ENCODE results near the gene ABHD17A. TPM values are rescaled to one million over a fixed set of nuclear protein-coding genes. Genes with fewer than 3 reads are reported as not detected.
"Not testable (repeated sequence)": the region's sequence is repeated elsewhere in the genome, so short reads cannot be mapped to it uniquely, and the experiment has no call there.

The ABHD17A gene
- polyA plus RNA-seq, 1 experiment = 48.8 TPM

GRCh38 chr19:1880611-1881392 is 4.5 kb downstream of the ABHD17A start:
- H3K4me3 ChIP-seq (ENCODE audit: low read depth, low read length) = no peak overlapping the region
- H3K27me3 ChIP-seq (ENCODE audit: control insufficient read depth, insufficient read depth, low read length) = no peaks in the 10 kb centered on the region
- CTCF ChIA-PET = no interaction called here
- peaks cover 5% of the 10 kb centered on the region; the same call in 1 of the 2 replicates for H3K36me3 ChIP-seq (ENCODE audit: control insufficient read depth, insufficient read depth, low read length)
- DNase-seq (ENCODE audit: low read depth) = no peak
- POLR2A ChIA-PET = no interaction called here
- no peak for TF ChIP-seq CTCF (IDR thresholded peaks at IDR 0.05; ENCODE audit: insufficient read depth, low read depth, low read length)

GRCh38 chr19:1879982-1880381 is 5.3 kb downstream of the ABHD17A start:
- CTCF ChIA-PET; H3K36me3 ChIP-seq (ENCODE audit: control insufficient read depth, insufficient read depth, low read length); POLR2A ChIA-PET; H3K4me3 ChIP-seq (ENCODE audit: low read depth, low read length); H3K27me3 ChIP-seq (ENCODE audit: control insufficient read depth, insufficient read depth, low read length); DNase-seq (ENCODE audit: low read depth): not testable (repeated sequence)

DNA sequence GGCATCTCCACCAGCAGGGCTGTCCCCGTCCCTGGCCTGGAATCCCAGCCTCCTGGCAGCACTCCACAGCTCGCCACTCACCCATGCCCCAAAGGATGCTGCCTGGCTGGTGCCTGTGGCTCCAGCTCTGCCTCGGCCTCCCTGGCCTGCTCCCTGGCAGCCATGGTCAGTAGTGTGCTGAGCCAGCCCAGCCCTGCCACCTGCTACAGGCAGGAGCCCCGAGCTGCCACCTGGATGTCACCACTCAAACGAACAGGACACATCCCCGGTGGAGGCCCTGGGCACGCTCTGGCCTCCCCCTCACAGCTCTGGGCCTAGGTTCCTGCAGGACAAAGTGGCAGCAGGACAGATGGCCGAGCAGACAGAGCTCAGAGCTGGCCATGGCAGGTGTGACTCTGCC is 6.7 kb downstream of the ABHD17A start:
- H3K27me3 ChIP-seq (ENCODE audit: control insufficient read depth, insufficient read depth, low read length); H3K36me3 ChIP-seq (ENCODE audit: control insufficient read depth, insufficient read depth, low read length); H3K4me3 ChIP-seq (ENCODE audit: low read depth, low read length); POLR2A ChIA-PET; CTCF ChIA-PET; DNase-seq (ENCODE audit: low read depth): not testable (repeated sequence)

- H3K27me3 ChIP-seq (ENCODE audit: control insufficient read depth, insufficient read depth, low read length); DNase-seq (ENCODE audit: low read depth); POLR2A ChIA-PET; H3K4me3 ChIP-seq (ENCODE audit: low read depth, low read length); CTCF ChIA-PET: not testable (repeated sequence)
- H3K36me3 ChIP-seq (ENCODE audit: control insufficient read depth, insufficient read depth, low read length) = peaks cover 11% of the 10 kb centered on the region
These were observed 8.0 kb downstream of the ABHD17A start for GRCh38 chr19:1877280-1877660.

DNA sequence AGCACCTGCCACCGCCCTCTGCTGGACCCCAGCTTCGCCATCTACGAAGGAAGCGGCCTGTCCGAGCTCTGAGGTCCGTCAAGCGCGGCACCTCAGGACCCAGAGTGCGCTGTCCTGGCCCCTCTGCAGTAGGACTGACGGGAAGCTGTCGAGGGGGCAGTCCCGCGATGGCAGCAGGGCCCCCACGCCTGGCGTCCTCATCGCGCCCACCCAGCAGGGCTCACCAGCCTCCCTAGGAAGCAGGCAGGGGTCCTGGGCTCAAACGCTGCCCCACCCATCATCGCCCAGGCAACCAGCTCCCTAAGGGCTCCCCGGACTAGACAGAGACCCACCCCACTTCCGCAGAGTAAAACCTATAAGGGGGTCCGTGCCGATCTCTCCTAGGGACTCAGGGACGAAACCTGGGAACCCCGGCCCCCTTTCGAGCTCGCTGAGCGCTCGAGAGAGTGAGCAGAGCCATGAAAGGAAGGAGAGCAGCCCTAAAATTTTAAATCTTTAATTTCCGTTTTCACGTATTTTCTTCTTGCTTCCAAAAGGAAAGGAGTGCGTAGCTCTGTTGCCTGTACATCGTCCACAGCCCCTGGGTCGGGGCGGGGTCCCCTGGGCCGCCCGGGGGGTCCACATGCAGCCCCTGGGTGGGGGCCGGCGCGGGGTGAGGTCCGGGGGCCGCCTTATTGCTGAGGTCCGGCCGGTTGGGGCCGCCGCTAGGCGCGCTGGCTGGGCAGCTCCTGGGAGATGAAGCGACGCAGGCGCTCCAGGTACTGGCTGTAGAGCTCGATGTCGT is 8.6 kb downstream of the ABHD17A start:
- POLR2A ChIA-PET; H3K27me3 ChIP-seq (ENCODE audit: control insufficient read depth, insufficient read depth, low read length); DNase-seq (ENCODE audit: low read depth): not testable (repeated sequence)
- H3K36me3 ChIP-seq (ENCODE audit: control insufficient read depth, insufficient read depth, low read length) = peaks cover 11% of the 10 kb centered on the region
- CTCF ChIA-PET = interaction anchor here (1.0 to 1.7 kb wide), 5 partner anchors 8 to 331 kb away, joined by 3 to 8 read pairs (median 4); partner anchors contain the start of gene ABHD17A
- peak overlapping the region; percentile 63 for H3K4me3 ChIP-seq (ENCODE audit: low read depth, low read length)
- TF ChIP-seq CTCF (IDR thresholded peaks at IDR 0.05; ENCODE audit: insufficient read depth, low read depth, low read length) = peak; percentile 25; the same call in 1 of the 2 replicates

- peak overlapping the region; percentile 63 for H3K4me3 ChIP-seq (ENCODE audit: low read depth, low read length)
- CTCF ChIA-PET = interaction anchor here (0.7 to 1.7 kb wide), 7 partner anchors 9 to 330 kb away, joined by 3 to 8 read pairs (median 4); partner anchors contain the start of gene ABHD17A
- POLR2A ChIA-PET = no interaction called here
- no peak for DNase-seq (ENCODE audit: low read depth)
- no peaks in the 10 kb centered on the region for H3K27me3 ChIP-seq (ENCODE audit: control insufficient read depth, insufficient read depth, low read length)
- H3K36me3 ChIP-seq (ENCODE audit: control insufficient read depth, insufficient read depth, low read length) = peaks cover 12% of the 10 kb centered on the region
- no peak for TF ChIP-seq CTCF (IDR thresholded peaks at IDR 0.05; ENCODE audit: insufficient read depth, low read depth, low read length)
These were observed 9.4 kb downstream of the ABHD17A start for GRCh38 chr19:1875646-1876495.

GRCh38 chr19:1875265-1875645 is 10.0 kb downstream of the ABHD17A start:
- H3K4me3 ChIP-seq (ENCODE audit: low read depth, low read length) = peak overlapping the region; percentile 63
- CTCF ChIA-PET = interaction anchor here (0.7 to 1.7 kb wide), 3 partner anchors 9 to 10 kb away, joined by 4 to 6 read pairs (median 6); partner anchors contain the start of gene ABHD17A
- POLR2A ChIA-PET; DNase-seq (ENCODE audit: low read depth); H3K27me3 ChIP-seq (ENCODE audit: control insufficient read depth, insufficient read depth, low read length): not testable (repeated sequence)
- H3K36me3 ChIP-seq (ENCODE audit: control insufficient read depth, insufficient read depth, low read length) = peaks cover 12% of the 10 kb centered on the region

Data from BJ (cell line).